Activated CD4-positive, alpha-beta T cell treated with anti-CD3 and anti-CD28 coated beads, Interleukin-2, amount 10 ng/mL, durations not matched to agents 7 days and 5 days (primary cell): ENCODE data around the gene SRSF2. TPM values are rescaled to one million over a fixed set of nuclear protein-coding genes. Genes with fewer than 3 reads are reported as not detected.
"Not testable (repeated sequence)": the region's sequence is repeated elsewhere in the genome, so short reads cannot be mapped to it uniquely, and the experiment has no call there.

ENCODE experiments used
- CTCF ChIA-PET: fragments of 350-600 bp; sonication (Branson Sonifier 250); formaldehyde crosslinking; loops from one replicate; lab custom pipeline; 2021; ENCODE audit warnings: antibody characterized with exemption; lab: Charles Lee
- POLR2A ChIA-PET: fragments of 350-600 bp; sonication (Branson Sonifier 250); formaldehyde crosslinking; loops from one replicate; lab custom pipeline; 2021; ENCODE audit warnings: antibody characterized with exemption; lab: Charles Lee
- DNase-seq: peaks from one replicate; pipeline ENCODE4 v3.0.0-alpha.2; 2020
- H3K27ac Mint-ChIP-seq: one replicate; pipeline ENCODE4 v1.8.0; 2021; ENCODE audit warnings: mild to moderate bottlenecking, moderate library complexity, mixed read lengths
- H3K27me3 Mint-ChIP-seq: one replicate; pipeline ENCODE4 v1.8.0; 2021; ENCODE audit warnings: mixed read lengths
- H3K36me3 Mint-ChIP-seq: one replicate; pipeline ENCODE4 v1.8.0; 2021; ENCODE audit warnings: low read depth, mixed read lengths
- H3K4me1 Mint-ChIP-seq: one replicate; pipeline ENCODE4 v1.8.0; 2021; ENCODE audit warnings: mixed read lengths
- H3K4me3 Mint-ChIP-seq: one replicate; pipeline ENCODE4 v1.8.0; 2021; ENCODE audit warnings: mild to moderate bottlenecking, moderate library complexity, mixed read lengths
- H3K9me3 Mint-ChIP-seq: one replicate; pipeline ENCODE4 v1.8.0; 2021; ENCODE audit warnings: mixed read lengths
- total RNA-seq, 2 experiments: library from RNA; stranded (reverse); gene quantifications; one replicate each; pipeline ENCODE4 v1.2.3, GENCODE V29; 2021

The SRSF2 gene
- total RNA-seq, 2 experiments from 2014 or later: 398 to 443 TPM

DNA sequence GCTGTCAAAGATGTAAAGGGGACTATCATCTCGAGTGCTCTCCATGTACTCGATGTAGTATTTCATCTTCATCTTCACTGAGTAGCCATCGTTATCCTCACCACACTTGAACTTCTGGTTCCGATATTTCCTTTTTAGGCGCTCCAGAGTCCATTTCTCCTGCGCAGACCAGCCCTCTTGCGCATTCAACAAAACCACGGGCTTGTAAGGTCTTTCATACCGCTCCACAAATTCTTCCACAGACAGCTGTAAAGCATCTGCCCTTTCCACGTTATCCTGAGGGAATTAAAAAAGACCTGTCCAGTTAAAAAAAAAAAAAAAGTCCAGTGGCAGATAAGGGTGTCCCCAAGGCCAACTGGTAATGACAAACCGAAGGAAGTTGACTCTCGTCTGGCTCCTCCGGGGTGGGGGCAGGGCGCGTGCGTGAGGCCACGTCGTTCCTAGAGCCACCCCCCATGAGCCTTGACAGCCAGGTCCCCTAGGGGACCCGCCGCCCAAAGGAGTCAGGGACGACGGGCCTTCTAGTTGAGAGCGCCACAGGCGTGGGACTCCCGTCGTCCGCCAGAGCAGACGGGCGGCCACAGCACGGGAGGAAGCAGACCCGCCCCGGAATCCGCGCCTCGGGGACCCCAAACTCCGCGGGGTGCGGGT, 11.4 kb downstream of the SRSF2 start:
- Mint-ChIP-seq H3K4me1 (peaks cover 65% of the 10 kb centered on the region), H3K4me3 (peak overlapping the region; percentile 99), H3K27me3 (no peaks in the 10 kb centered on the region), H3K27ac (peak overlapping the region; percentile 94), H3K9me3 (no peaks in the 10 kb centered on the region), H3K36me3 (peaks cover 69% of the 10 kb centered on the region)
- peak; percentile 75 for DNase-seq
- ChIA-PET POLR2A (interaction anchor here (0.7 kb wide), 1 partner anchor 10 kb away, joined by 4 read pairs; no protein-coding TSS in a partner anchor), CTCF (interaction anchor here (2.8 kb wide), 1 partner anchor 9 kb away, joined by 15 read pairs; no protein-coding TSS in a partner anchor)

DNA sequence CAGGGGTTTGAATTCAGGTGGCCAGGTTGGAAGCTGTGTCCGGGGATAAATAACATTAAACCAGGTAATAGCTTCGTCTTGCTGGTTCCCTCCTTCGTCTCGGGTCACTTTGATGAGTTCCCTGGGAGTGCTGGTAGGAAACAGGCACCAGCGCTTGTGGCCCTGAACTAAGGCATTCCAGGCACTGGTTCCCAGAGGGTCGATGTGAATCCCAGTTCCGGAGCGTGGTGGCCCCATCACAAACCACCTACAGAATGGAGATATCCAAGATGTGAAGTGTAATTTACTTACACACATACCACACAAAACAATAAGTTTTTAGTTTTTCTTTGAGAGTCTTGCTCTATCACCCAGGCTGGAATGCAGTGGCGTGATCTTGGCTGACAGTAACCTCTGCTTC, 13.3 kb downstream of the SRSF2 start:
- ChIA-PET CTCF (interaction anchor here (1.2 to 1.6 kb wide), 2 partner anchors 10 to 201 kb away, joined by 3 to 7 read pairs; no protein-coding TSS in a partner anchor), POLR2A (no interaction called here)
- no peaks in the 10 kb centered on the region for H3K9me3 Mint-ChIP-seq

DNA sequence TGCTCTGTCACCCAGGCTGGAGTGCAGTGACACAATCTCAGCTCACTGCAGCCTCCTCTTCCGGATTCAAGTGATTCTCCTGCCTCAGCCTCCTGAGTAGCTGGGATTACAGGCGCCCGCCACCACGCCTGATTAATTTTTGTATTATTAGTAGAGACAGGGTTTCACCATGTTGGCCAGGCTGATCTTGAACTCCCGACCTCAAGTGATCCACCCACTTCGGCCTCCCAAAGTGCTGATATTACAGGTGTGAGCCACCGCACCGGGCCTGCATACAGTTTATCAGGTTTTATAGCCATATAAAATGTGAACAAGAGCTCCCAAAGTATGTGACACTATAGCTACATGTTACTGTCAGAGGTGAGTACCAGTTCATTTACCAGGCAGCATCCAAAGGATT, 14.2 kb downstream of the SRSF2 start:
- Mint-ChIP-seq H3K4me1 (peaks cover 53% of the 10 kb centered on the region), H3K36me3 (peaks cover 74% of the 10 kb centered on the region)
- H3K27me3 Mint-ChIP-seq, POLR2A ChIA-PET, H3K4me3 Mint-ChIP-seq, DNase-seq, H3K9me3 Mint-ChIP-seq, H3K27ac Mint-ChIP-seq: not testable (repeated sequence)
- CTCF ChIA-PET: interaction anchor here (2.8 kb wide), 1 partner anchor 10 kb away, joined by 24 read pairs; no protein-coding TSS in a partner anchor

More for the DNA sequence above, 13.3 kb downstream of the SRSF2 start:
- Mint-ChIP-seq H3K27ac (no peak overlapping the region), H3K4me1 (peaks cover 59% of the 10 kb centered on the region), H3K27me3 (no peaks in the 10 kb centered on the region), H3K36me3 (peaks cover 66% of the 10 kb centered on the region), H3K4me3 (no peak overlapping the region)
- no peak for DNase-seq

DNA sequence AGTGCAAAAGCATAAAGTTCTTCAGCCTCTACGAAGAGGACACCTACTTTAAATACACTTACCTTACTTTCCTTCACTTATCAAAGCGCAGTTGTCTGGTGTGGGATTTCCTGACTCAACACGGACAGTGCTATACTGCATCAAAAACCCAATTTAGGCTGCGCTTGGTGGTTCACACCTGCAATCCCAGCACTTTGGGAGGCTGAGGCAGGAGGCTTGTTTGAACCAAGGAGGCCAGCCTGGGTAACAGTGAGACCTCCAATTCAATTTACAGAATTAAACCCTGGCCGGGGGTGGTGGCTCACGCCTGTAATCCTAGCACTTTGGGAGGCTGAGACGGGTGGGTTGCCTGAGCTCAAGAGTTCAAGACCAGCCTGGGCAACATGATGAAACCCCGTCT, 14.9 kb downstream of the SRSF2 start:
- no peak overlapping the region for H3K4me3 Mint-ChIP-seq

DNA sequence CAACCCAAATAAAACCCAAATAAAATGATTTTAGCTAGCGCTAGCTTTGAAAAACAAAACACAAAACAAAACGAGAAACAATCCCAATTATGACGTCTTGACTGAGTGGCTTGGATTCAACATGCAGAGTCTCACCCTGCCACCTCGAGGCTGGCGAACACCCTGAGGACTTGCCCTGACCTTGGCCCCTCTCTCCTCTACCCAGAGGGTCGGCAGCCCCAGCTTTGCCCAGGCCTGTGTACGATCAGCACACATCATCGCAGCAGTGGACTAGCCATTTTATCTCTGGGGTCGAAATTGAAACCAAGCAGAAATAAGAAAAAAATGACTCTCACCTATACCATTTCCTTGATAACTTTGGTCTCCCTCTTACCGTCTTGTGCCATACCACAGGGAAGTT, 15.7 kb downstream of the SRSF2 start:
- no peak overlapping the region for H3K4me3 Mint-ChIP-seq
- H3K27ac Mint-ChIP-seq: no peak overlapping the region
- peaks cover 56% of the 10 kb centered on the region for H3K4me1 Mint-ChIP-seq
- no peaks in the 10 kb centered on the region for H3K27me3 Mint-ChIP-seq
- no peaks in the 10 kb centered on the region for H3K9me3 Mint-ChIP-seq
- CTCF ChIA-PET: interaction anchor here (0.6 to 2.8 kb wide), 2 partner anchors 8 to 108 kb away, joined by 3 to 24 read pairs; no protein-coding TSS in a partner anchor
- POLR2A ChIA-PET: no interaction called here
- no peak for DNase-seq
- peaks cover 73% of the 10 kb centered on the region for H3K36me3 Mint-ChIP-seq

More for the DNA sequence above, 14.9 kb downstream of the SRSF2 start:
- Mint-ChIP-seq H3K9me3 (no peaks in the 10 kb centered on the region), H3K4me1 (peaks cover 51% of the 10 kb centered on the region), H3K27ac (no peak overlapping the region), H3K36me3 (peaks cover 71% of the 10 kb centered on the region), H3K27me3 (no peaks in the 10 kb centered on the region)
- ChIA-PET POLR2A (no interaction called here), CTCF (interaction anchor here (0.6 to 2.8 kb wide), 2 partner anchors 9 to 109 kb away, joined by 3 to 24 read pairs; no protein-coding TSS in a partner anchor)
- no peak for DNase-seq

DNA sequence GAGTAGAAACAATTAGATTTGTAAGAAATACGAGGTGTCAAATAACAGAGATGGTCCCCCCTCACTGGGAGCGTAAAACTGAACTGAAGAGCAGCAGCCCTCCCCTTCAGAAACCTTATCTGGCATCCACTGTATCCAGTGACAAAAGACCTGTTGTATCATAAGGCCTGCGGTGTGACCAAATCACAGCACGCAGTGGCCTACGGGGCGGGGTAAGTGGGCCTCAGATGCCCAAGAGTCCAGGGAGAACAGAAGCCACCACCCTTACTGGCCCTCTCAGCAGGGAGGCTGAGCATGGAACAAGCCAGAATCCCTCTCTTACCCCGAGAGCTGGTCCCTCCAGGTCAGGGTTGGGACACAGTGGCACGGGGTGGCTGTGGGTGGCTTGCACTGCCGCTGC, 16.2 kb downstream of the SRSF2 start:
- H3K4me1 Mint-ChIP-seq: peaks cover 61% of the 10 kb centered on the region
- DNase-seq: no peak
- H3K27me3 Mint-ChIP-seq: no peaks in the 10 kb centered on the region
- peaks cover 75% of the 10 kb centered on the region for H3K36me3 Mint-ChIP-seq
- no peak overlapping the region for H3K27ac Mint-ChIP-seq
- ChIA-PET POLR2A (no interaction called here), CTCF (interaction anchor here (2.8 kb wide), 1 partner anchor 7 kb away, joined by 24 read pairs; no protein-coding TSS in a partner anchor)
- no peaks in the 10 kb centered on the region for H3K9me3 Mint-ChIP-seq
- H3K4me3 Mint-ChIP-seq: no peak overlapping the region

DNA sequence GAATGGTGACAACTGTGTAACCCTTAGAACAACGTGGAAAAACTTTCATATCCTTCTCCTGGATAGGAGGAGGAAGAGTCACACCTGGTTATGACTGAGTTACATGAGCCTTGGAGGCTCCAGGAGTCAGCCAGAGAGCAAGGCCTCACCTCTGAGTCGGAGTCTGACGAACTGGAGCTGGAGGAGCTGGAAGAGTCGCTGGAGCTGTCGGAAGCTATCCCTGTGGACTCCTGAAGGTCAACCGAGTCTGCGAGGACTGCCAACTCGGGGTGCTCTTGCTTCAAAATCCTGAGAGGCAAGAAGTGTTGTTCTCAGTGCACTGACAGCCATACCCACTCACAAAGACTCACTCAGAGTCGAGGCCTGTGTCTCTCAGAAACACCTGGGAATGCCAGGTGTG, 16.9 kb downstream of the SRSF2 start:
- H3K27me3 Mint-ChIP-seq: no peaks in the 10 kb centered on the region
- H3K27ac Mint-ChIP-seq: no peak overlapping the region
- DNase-seq: no peak
- no peaks in the 10 kb centered on the region for H3K9me3 Mint-ChIP-seq
- peaks cover 76% of the 10 kb centered on the region for H3K36me3 Mint-ChIP-seq
- CTCF ChIA-PET: interaction anchor here (1.6 kb wide), 1 partner anchor 14 kb away, joined by 3 read pairs; no protein-coding TSS in a partner anchor
- H3K4me3 Mint-ChIP-seq: no peak overlapping the region
- H3K4me1 Mint-ChIP-seq: peaks cover 63% of the 10 kb centered on the region
- POLR2A ChIA-PET: no interaction called here

DNA sequence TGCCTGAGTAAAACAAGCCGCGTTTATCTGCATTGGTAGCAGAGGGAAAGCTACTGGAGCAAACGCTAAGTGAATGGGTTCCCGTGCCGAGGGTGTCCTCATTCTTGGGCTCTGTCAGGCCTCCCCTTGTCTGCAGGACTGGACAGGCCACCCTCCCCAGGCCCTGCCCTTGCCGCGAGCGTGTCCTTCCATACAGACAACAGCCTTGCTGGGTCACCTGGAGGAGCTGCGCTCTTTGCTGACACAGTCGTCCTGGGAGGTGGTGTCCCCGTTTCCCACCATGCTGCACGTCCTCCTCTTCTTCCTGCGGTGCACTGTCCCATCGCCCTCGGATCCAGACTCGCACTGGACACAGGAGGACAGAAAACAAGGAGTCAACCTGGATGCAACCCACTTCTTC, 18.6 kb downstream of the SRSF2 start:
- Mint-ChIP-seq H3K36me3 (peaks cover 72% of the 10 kb centered on the region), H3K4me1 (peaks cover 64% of the 10 kb centered on the region), H3K27ac (no peak overlapping the region), H3K4me3 (no peak overlapping the region), H3K9me3 (no peaks in the 10 kb centered on the region), H3K27me3 (no peaks in the 10 kb centered on the region)
- DNase-seq: no peak
- ChIA-PET CTCF (interaction anchor here (1.6 kb wide), 1 partner anchor 16 kb away, joined by 3 read pairs; no protein-coding TSS in a partner anchor), POLR2A (no interaction called here)

DNA sequence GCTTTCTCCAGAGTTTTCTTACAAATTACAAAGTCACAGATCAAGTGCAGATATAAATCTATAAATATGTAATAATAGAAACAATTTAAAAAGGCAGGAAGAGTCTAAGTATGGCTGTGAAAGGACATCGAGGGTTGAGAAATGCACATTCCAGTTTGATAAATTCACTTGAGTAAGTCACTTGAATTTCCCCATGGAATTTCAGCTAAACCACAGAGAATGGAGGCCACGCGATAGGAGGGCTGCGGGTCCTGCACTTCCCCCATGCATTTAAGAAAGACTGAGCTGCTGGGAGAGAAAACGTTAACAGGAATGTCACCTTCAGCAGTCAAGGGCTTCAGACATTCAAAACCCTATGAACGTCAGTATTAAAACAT, 20.3 kb downstream of the SRSF2 start:
- DNase-seq: no peak
- peaks cover 61% of the 10 kb centered on the region for H3K4me1 Mint-ChIP-seq
- H3K27ac Mint-ChIP-seq: peak overlapping the region; percentile 77
- peaks cover 58% of the 10 kb centered on the region for H3K36me3 Mint-ChIP-seq
- H3K4me3 Mint-ChIP-seq: no peak overlapping the region
- POLR2A ChIA-PET: no interaction called here
- CTCF ChIA-PET: interaction anchor here (0.8 to 2.4 kb wide), 2 partner anchors 10 to 65 kb away, joined by 3 to 15 read pairs; partner anchors contain the start of genes JMJD6 and METTL23
- H3K9me3 Mint-ChIP-seq: no peaks in the 10 kb centered on the region
- H3K27me3 Mint-ChIP-seq: no peaks in the 10 kb centered on the region

DNA sequence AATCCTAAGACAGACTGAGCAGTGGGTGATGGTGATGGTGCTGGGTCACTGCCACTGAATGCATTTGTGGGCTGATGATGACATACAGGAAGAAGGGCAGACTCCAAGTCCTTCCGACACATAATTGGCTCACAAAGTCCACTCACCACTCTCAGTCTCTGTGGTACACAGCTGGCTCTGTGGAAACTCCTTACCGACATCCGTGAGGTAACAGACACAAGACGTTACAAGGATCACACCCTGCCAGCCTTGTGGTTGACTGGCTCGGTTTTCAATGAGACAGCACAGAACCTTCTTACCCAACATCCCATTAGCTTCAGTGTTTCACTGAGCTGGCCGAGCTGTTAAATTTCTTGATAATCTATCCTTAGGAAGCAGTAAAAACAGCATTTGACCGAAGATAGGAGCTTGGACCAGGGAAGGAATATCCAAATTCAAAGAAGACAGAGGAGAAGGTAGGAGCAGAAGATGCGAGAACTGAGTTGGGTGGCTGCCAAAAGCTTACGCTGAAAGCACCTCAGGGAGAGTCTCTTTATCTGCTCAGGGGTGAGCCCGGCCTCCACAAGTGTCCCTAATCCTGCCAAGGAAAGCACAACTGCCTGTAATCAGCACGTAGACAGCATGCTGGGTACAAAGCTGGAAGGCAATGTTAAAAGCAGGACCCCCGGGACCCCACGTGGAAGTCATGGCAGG, 20.8 kb downstream of the SRSF2 start:
- CTCF ChIA-PET: interaction anchor here (0.8 to 2.4 kb wide), 2 partner anchors 10 to 66 kb away, joined by 3 to 15 read pairs; partner anchors contain the start of genes JMJD6 and METTL23
- Mint-ChIP-seq H3K27me3 (no peaks in the 10 kb centered on the region), H3K36me3 (peaks cover 53% of the 10 kb centered on the region), H3K4me1 (peaks cover 59% of the 10 kb centered on the region), H3K9me3 (no peaks in the 10 kb centered on the region), H3K4me3 (peak overlapping the region; percentile 13), H3K27ac (peak overlapping the region; percentile 77)
- POLR2A ChIA-PET: interaction anchor here (0.7 to 1.1 kb wide), 2 partner anchors 9 to 1929 kb away, joined by 3 to 4 read pairs; no protein-coding TSS in a partner anchor
- DNase-seq: peak; percentile 67

DNA sequence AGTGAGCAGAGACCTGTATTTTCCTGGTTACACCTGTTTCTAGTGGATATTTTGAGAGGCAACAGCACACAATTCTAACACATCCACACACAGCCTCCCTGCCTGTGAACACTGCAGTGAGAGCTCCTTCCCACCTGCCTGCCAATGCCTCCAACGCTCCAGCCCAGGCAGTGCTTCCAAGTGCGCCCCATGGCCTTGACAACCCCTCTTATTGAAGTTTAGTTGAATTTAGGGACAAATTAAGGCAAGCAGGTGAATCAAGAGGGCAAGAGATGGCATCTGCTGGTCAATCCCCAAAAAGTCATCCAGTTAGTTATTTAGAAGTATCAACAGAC, 21.7 kb downstream of the SRSF2 start:
- Mint-ChIP-seq H3K9me3 (no peaks in the 10 kb centered on the region), H3K4me3 (no peak overlapping the region), H3K36me3 (peaks cover 46% of the 10 kb centered on the region), H3K4me1 (peaks cover 56% of the 10 kb centered on the region), H3K27ac (peak overlapping the region; percentile 77), H3K27me3 (no peaks in the 10 kb centered on the region)
- ChIA-PET CTCF (interaction anchor here (0.7 to 4.0 kb wide), 3 partner anchors 7 to 210 kb away, joined by 3 to 24 read pairs (median 13); no protein-coding TSS in a partner anchor), POLR2A (interaction anchor here (1.1 kb wide), 1 partner anchor 10 kb away, joined by 4 read pairs; no protein-coding TSS in a partner anchor)
- DNase-seq: no peak

DNA sequence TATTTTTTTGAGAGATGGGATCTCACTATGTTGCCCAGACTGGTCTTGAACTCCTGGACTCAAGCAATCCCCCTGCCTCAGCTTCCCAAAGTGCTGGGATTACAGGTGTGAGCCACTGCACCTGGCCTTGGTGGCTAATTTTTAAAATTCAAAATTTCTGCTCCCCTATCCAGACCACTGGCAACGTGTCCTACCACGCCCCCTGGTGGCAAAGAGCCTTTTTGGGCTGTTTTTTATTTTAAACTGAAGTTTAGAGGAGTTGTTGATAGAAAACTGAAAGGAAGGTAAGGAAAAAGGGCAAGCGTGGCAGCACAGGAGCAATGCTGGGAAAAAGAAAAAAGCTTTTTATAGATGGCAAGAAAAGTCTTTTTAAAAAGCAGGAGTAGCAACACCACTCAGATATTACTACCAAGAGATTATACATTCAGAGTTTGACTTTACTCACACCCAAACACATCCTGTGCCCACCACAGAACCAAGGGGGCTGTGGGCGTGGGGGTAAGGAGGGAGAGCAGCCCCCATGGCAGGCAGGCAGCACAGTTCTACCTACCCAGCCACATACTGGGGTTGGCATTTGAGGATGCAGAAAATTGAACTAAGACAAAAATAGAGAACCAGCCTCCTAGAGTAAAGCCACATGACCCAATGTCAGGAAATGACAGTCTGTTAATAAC, 22.2 kb downstream of the SRSF2 start:
- Mint-ChIP-seq H3K9me3 (no peaks in the 10 kb centered on the region), H3K4me3 (peak overlapping the region; percentile 18), H3K4me1 (peaks cover 57% of the 10 kb centered on the region), H3K36me3 (peaks cover 45% of the 10 kb centered on the region), H3K27ac (peak overlapping the region; percentile 77), H3K27me3 (no peaks in the 10 kb centered on the region)
- POLR2A ChIA-PET: no interaction called here
- CTCF ChIA-PET: interaction anchor here (0.7 to 4.0 kb wide), 5 partner anchors 7 to 209 kb away, joined by 3 to 24 read pairs (median 13); no protein-coding TSS in a partner anchor
- DNase-seq: peak; percentile 87
